Loucy (cell line): Measurements from ENCODE around the gene PPP6R1.

Source experiments
- H2AFZ ChIP-seq: fragments of 200-600 bp; sonication (generic); 2 replicates; pipeline ENCODE4 v1.6.0; 2016; ENCODE audit warnings: antibody characterized with exemption, mild to moderate bottlenecking, low read length, moderate library complexity
- H3F3A ChIP-seq: fragments of 200-600 bp; 2 replicates; pipeline ENCODE4 v1.6.0; 2016; ENCODE audit warnings: antibody characterized with exemption, low read depth, mild to moderate bottlenecking
- H3K27me3 ChIP-seq: fragments of 200-600 bp; sonication (generic); 2 replicates; pipeline ENCODE4 v1.6.1; 2014; ENCODE audit warnings: low read length, mild to moderate bottlenecking; ENCODE audit not compliant: insufficient read depth, poor library complexity, severe bottlenecking
- H3K36me3 ChIP-seq: fragments of 200-600 bp; sonication (generic); 2 replicates; pipeline ENCODE4 v1.6.1; 2016; ENCODE audit warnings: low read length; ENCODE audit not compliant: insufficient read depth
- H3K4me1 ChIP-seq: fragments of 200-600 bp; sonication (generic); 2 replicates; pipeline ENCODE4 v1.5.1; 2014; ENCODE audit warnings: low read length, mild to moderate bottlenecking; ENCODE audit not compliant: insufficient read depth, poor library complexity, severe bottlenecking
- H3K4me2 ChIP-seq: fragments of 200-600 bp; sonication (generic); 2 replicates; pipeline ENCODE4 v1.6.0; 2014; ENCODE audit warnings: antibody characterized with exemption, low read length, low read depth, mild to moderate bottlenecking; ENCODE audit not compliant: poor library complexity, severe bottlenecking
- H3K4me3 ChIP-seq: fragments of 200-600 bp; sonication (generic); 2 replicates; pipeline ENCODE4 v1.5.1; 2014; ENCODE audit warnings: low read length, mild to moderate bottlenecking, mixed read lengths; ENCODE audit not compliant: poor library complexity, severe bottlenecking
- H3K79me2 ChIP-seq: fragments of 200-600 bp; sonication (generic); 2 replicates; pipeline ENCODE4 v1.6.1; 2014; ENCODE audit warnings: low read length; ENCODE audit not compliant: insufficient read depth
- H3K9ac ChIP-seq: fragments of 200-600 bp; sonication (generic); 2 replicates; pipeline ENCODE4 v1.6.0; 2014; ENCODE audit warnings: mild to moderate bottlenecking, low read depth, low read length, moderate library complexity; ENCODE audit not compliant: poor library complexity, severe bottlenecking
- H3K9me2 ChIP-seq: fragments of 200-600 bp; sonication (generic); replicated peaks from 2 replicates; pipeline ENCODE4 v1.6.1; 2016; ENCODE audit warnings: low read depth, low read length, mixed read lengths
- H3K9me3 ChIP-seq: fragments of 200-600 bp; sonication (generic); 2 replicates; pipeline ENCODE4 v1.6.1; 2014; ENCODE audit warnings: mild to moderate bottlenecking, antibody characterized with exemption, low read length, low read depth; ENCODE audit not compliant: insufficient read depth
- H4K20me1 ChIP-seq: fragments of 200-600 bp; sonication (generic); 2 replicates; pipeline ENCODE4 v1.6.0; 2014; ENCODE audit warnings: antibody characterized with exemption, low read length, mild to moderate bottlenecking; ENCODE audit not compliant: insufficient read depth, poor library complexity, severe bottlenecking
- EZH2phosphoT487 ChIP-seq: fragments of 200-600 bp; IDR thresholded peaks from 2 replicates; pipeline ENCODE4 v1.6.1; 2018; ENCODE audit warnings: antibody characterized with exemption, mild to moderate bottlenecking, moderate library complexity, borderline replicate concordance
- TF ChIP-seq, protein P1 (sequence below): fragments of 200-600 bp; sonication (generic); conservative IDR thresholded peaks from 2 replicates; pipeline ENCODE4 v1.5.1; 2014; ENCODE audit warnings: mild to moderate bottlenecking, antibody characterized with exemption, low read length

PPP6R1 gene

DNA sequence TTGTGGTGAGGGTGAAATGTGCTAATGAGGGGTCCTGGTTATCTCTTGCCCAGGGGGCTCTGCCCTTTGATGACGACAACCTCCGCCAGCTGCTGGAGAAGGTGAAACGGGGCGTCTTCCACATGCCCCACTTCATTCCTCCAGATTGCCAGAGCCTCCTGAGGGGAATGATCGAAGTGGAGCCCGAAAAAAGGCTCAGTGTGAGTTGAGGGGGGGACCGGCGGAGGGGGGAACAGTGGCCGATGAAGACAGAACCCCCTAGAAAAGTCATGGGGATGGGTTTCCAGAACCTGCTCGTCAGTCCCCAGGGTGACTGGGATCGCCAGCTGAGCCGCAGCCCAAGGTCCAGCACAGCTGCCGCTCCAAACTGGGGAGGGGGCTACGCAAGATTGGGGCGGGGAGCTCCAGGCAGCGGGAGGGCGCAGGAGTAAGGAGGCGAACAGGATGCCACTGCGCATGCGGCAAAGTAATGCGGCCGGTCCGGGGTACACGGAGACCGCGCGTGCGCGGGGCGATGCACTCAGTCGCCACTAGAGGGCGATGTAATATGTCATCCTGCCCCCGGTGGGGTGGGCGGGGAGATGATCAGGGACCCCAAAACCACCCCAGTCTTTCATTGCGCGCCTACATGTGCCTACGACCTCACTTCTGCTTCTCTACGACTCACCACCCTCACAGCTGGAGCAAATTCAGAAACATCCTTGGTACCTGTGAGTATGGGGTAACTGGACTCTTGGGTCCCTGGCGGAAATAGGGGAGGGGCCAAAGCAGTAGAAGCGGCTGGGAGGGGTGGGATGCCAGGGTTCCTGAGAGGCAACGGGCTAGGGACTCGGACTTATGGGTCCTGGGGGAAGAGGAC, 42.9 kb upstream of the PPP6R1 start:
- Histone ChIP-seq H4K20me1 (no peaks in the 10 kb centered on the region), H2AFZ (peak overlapping the region; percentile 88), H3K4me3 (peak overlapping the region; percentile 69), H3K9ac (peak overlapping the region; percentile 58), H3K9me2 (no peaks in the 10 kb centered on the region), H3K4me2 (peak overlapping the region; percentile 75), H3K9me3 (no peaks in the 10 kb centered on the region), H3F3A (no peaks in the 10 kb centered on the region), H3K27me3 (no peaks in the 10 kb centered on the region), H3K36me3 (no peaks in the 10 kb centered on the region), H3K79me2 (no peaks in the 10 kb centered on the region), H3K4me1 (peaks cover 5% of the 10 kb centered on the region)
- no peak for TF ChIP-seq EZH2phosphoT487
- TF ChIP-seq, protein P1, sequence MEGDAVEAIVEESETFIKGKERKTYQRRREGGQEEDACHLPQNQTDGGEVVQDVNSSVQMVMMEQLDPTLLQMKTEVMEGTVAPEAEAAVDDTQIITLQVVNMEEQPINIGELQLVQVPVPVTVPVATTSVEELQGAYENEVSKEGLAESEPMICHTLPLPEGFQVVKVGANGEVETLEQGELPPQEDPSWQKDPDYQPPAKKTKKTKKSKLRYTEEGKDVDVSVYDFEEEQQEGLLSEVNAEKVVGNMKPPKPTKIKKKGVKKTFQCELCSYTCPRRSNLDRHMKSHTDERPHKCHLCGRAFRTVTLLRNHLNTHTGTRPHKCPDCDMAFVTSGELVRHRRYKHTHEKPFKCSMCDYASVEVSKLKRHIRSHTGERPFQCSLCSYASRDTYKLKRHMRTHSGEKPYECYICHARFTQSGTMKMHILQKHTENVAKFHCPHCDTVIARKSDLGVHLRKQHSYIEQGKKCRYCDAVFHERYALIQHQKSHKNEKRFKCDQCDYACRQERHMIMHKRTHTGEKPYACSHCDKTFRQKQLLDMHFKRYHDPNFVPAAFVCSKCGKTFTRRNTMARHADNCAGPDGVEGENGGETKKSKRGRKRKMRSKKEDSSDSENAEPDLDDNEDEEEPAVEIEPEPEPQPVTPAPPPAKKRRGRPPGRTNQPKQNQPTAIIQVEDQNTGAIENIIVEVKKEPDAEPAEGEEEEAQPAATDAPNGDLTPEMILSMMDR = peak; percentile 93

DNA sequence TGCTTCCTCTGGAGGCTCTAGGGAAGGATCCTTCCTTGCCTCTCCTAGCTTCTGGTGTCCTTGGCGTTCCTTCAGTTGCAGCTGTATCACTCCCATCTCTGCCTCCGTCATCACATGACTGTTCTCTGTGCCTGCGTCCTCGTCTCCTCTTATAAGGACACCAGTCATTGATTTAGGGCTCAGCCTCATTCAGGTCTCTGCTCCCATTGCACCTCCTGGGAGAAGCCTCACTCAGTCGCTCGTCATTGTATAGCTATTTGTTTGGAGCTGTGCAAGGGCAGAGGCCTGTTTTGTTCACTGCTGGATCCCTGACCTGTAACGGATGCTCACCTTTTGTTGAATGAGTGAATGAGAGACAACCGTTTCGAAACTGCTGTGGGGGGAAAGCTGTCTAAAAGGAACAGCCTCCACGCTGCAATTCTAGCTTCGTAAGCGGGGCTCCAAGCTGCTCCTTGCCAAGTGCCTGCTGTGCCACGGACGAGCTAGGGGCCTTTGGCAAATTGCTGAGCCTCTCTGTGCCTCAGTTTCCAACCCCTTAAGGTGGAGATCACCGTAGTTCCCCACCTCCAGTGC, 42.2 kb upstream of the PPP6R1 start:
- no peak for TF ChIP-seq EZH2phosphoT487
- TF ChIP-seq, protein P1 = no peak
- peak overlapping the region; percentile 88; the same call in 1 of the 2 replicates for H2AFZ ChIP-seq
- peak overlapping the region; percentile 75 for H3K4me2 ChIP-seq
- H3K27me3 ChIP-seq = no peaks in the 10 kb centered on the region
- H3K9me2 ChIP-seq = no peaks in the 10 kb centered on the region
- H3K9ac ChIP-seq = peak overlapping the region; percentile 58
- H3K36me3 ChIP-seq = no peaks in the 10 kb centered on the region
- H3F3A ChIP-seq = no peaks in the 10 kb centered on the region
- H3K4me3 ChIP-seq = no peak overlapping the region
- H3K9me3 ChIP-seq = no peaks in the 10 kb centered on the region
- H3K79me2 ChIP-seq = no peaks in the 10 kb centered on the region
- H4K20me1 ChIP-seq = no peaks in the 10 kb centered on the region
- H3K4me1 ChIP-seq = peaks cover 4% of the 10 kb centered on the region

- Histone ChIP-seq H2AFZ (no peak overlapping the region), H3K79me2 (no peaks in the 10 kb centered on the region), H3K36me3 (no peaks in the 10 kb centered on the region), H3K4me3 (no peak overlapping the region), H3K9ac (no peak overlapping the region), H3K4me1 (no peaks in the 10 kb centered on the region), H3F3A (no peaks in the 10 kb centered on the region), H4K20me1 (no peaks in the 10 kb centered on the region), H3K4me2 (no peak overlapping the region), H3K27me3 (no peaks in the 10 kb centered on the region), H3K9me2 (no peaks in the 10 kb centered on the region), H3K9me3 (no peaks in the 10 kb centered on the region)
- TF ChIP-seq EZH2phosphoT487 = no peak
- TF ChIP-seq, protein P1 = no peak
Measured at GRCh38 chr19:55299991-55300390, 41.2 kb upstream of the PPP6R1 start.
